Suprapubic skin (tissue), 4 donors: ENCODE results near the gene POLR3G. TPM values are rescaled to one million over a fixed set of nuclear protein-coding genes. Genes with fewer than 3 reads are reported as not detected.

Experiments used
- DNase-seq, 2 donors: peaks; one replicate each; pipeline ENCODE4 v3.0.0-alpha.2; 2019; ENCODE audit warnings: low spot score in 2 of 2
- H3K27ac ChIP-seq: fragments of 200-600 bp; sonication (generic); one replicate; pipeline ENCODE4 v1.5.1; 2019
- H3K27me3 ChIP-seq: fragments of 200-600 bp; sonication (generic); one replicate; pipeline ENCODE4 v1.5.1; 2019
- H3K36me3 ChIP-seq: fragments of 200-600 bp; sonication (generic); one replicate; pipeline ENCODE4 v1.5.1; 2019
- H3K4me1 ChIP-seq: fragments of 200-600 bp; sonication (generic); one replicate; pipeline ENCODE4 v1.5.1; 2019
- H3K4me3 ChIP-seq: fragments of 200-600 bp; sonication (generic); one replicate; pipeline ENCODE4 v1.5.1; 2019; ENCODE audit warnings: mild to moderate bottlenecking
- H3K9me3 ChIP-seq: fragments of 200-600 bp; sonication (generic); one replicate; pipeline ENCODE4 v1.5.1; 2019
- EP300 ChIP-seq: sonication (generic); formaldehyde crosslinking; IDR thresholded peaks from one replicate; pipeline ENCODE4 v1.6.1; 2017; ENCODE audit warnings: antibody characterized with exemption
- POLR2A ChIP-seq, 2 donors: fragments of 450-650 bp; IDR thresholded peaks; one replicate each; pipeline ENCODE4 v1.6.1; 2017; ENCODE audit warnings: antibody characterized with exemption in 2 of 2, mild to moderate bottlenecking in 2 of 2, moderate library complexity in 2 of 2
- POLR2AphosphoS5 ChIP-seq, 3 donors: sonication (generic); formaldehyde crosslinking; IDR thresholded peaks; one replicate each; pipeline ENCODE4 v1.6.1; 2017; ENCODE audit warnings: antibody characterized with exemption in 3 of 3
- WGBS: methylation state at CpG from one replicate; pipeline ENCODE4 v1.1.5; 2018; 5-methylcytosine and 5-hydroxymethylcytosine counted together
- total RNA-seq, 4 donors: library from RNA; depleted of rRNA; stranded (reverse); fragments of >200 nt; gene quantifications; one replicate each; pipeline ENCODE4 v1.1.0, GENCODE V29; 2016
- TF ChIP-seq, protein P1 (sequence below), 2 donors: fragments of 200-600 bp in 1 of 2; fragments of 450-650 bp in 1 of 2; sonication (generic) in 1 of 2; IDR thresholded peaks; one replicate each; pipeline ENCODE4 v1.5.1; 2016 to 2019; ENCODE audit warnings: antibody characterized with exemption in 2 of 2, mild to moderate bottlenecking in 1 of 2, moderate library complexity in 1 of 2

Gene POLR3G
- total RNA-seq, 4 donors from 2014 or later = 3.2 to 7.3 (median 4.9) TPM

DNA sequence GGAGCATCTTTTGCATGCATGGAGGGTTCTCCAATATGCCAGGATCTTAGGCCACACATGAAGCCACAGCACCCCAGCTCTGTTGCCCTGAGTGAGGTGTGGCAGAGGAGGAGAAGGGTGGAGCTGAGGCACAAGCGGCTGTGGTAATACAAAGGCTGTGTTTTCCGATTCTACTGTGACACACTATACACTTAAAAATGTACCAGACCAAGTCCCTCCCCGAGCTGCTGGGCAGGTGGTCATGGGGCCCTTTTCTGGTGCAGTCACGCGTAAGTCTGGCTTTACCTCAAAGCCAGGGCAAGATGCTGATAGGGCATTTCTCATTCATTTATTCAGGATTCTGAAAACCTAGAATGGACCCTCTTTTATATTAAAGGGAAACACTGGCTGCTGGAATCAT is 87.7 kb downstream of the POLR3G start:
- Histone ChIP-seq H3K9me3 (no peaks in the 10 kb centered on the region), H3K27ac (no peak overlapping the region), H3K4me3 (no peak overlapping the region), H3K4me1 (peaks cover 15% of the 10 kb centered on the region), H3K27me3 (peaks cover 49% of the 10 kb centered on the region), H3K36me3 (no peaks in the 10 kb centered on the region)
- TF ChIP-seq EP300 (no peak), POLR2AphosphoS5 (IDR thresholded peaks at IDR 0.05) (no peak), POLR2A (IDR thresholded peaks at IDR 0.05) (no peak)
- TF ChIP-seq, protein P1, sequence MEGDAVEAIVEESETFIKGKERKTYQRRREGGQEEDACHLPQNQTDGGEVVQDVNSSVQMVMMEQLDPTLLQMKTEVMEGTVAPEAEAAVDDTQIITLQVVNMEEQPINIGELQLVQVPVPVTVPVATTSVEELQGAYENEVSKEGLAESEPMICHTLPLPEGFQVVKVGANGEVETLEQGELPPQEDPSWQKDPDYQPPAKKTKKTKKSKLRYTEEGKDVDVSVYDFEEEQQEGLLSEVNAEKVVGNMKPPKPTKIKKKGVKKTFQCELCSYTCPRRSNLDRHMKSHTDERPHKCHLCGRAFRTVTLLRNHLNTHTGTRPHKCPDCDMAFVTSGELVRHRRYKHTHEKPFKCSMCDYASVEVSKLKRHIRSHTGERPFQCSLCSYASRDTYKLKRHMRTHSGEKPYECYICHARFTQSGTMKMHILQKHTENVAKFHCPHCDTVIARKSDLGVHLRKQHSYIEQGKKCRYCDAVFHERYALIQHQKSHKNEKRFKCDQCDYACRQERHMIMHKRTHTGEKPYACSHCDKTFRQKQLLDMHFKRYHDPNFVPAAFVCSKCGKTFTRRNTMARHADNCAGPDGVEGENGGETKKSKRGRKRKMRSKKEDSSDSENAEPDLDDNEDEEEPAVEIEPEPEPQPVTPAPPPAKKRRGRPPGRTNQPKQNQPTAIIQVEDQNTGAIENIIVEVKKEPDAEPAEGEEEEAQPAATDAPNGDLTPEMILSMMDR (IDR thresholded peaks at IDR 0.05) = no peak
- WGBS = 73% methylated on average over 5 of the region's 5 CpGs
- no peak for DNase-seq

DNA sequence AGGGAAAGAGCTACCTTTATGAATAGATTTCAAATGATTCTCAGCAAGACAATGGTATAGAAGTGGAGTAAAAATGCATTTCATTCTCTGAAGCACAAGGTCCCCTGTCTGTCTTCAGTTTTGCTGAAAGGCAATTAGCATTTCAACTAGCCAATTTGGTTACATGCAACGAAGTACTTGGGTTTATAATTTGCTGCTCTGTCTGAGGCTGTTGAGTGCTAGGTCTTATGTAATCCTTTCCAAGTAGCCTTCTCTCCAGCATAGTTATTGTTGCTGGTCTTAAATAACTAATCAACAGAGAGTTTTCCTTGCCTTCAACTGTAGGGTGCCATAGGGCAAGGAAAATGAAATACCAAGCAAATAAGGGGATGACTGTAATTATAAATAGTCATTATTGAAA is 88.4 kb downstream of the POLR3G start:
- no peaks in the 10 kb centered on the region for H3K9me3 ChIP-seq
- 48% methylated on average over 1 of the region's 1 CpG for WGBS
- no peak overlapping the region for H3K27ac ChIP-seq
- H3K27me3 ChIP-seq = peaks cover 45% of the 10 kb centered on the region
- no peaks in the 10 kb centered on the region for H3K36me3 ChIP-seq
- DNase-seq = no peak
- TF ChIP-seq, protein P1 (IDR thresholded peaks at IDR 0.05) = no peak
- TF ChIP-seq EP300 = no peak
- TF ChIP-seq POLR2A (IDR thresholded peaks at IDR 0.05) = no peak
- no peak for TF ChIP-seq POLR2AphosphoS5 (IDR thresholded peaks at IDR 0.05)
- no peak overlapping the region for H3K4me3 ChIP-seq
- H3K4me1 ChIP-seq = peaks cover 12% of the 10 kb centered on the region

Other genes starting within 250 kb of the POLR3G start
- 10 to 100 TPM in 1 of 4 donors, 1 to 10 TPM in 3; 5.5 to 13.7 (median 6.1) TPM for gene CETN3, start 65.1 kb upstream of the POLR3G start, total RNA-seq
- gene MBLAC2, start 93 bp upstream of the POLR3G start, total RNA-seq = 10 to 100 TPM in 2 of 4 donors, 1 to 10 TPM in 2; 6.0 to 10.3 (median 9.9) TPM
- 10 to 100 TPM in 1 of 4 donors, 1 to 10 TPM in 3; 6.4 to 13.7 (median 8.4) TPM for gene LYSMD3, start 54.7 kb downstream of the POLR3G start, total RNA-seq
- 1 to 10 TPM; 2.5 to 7.5 (median 4.5) TPM for gene ADGRV1, start 83.9 kb downstream of the POLR3G start, total RNA-seq